ENCODE data around the gene MICOS13. TPM values are rescaled to one million over a fixed set of nuclear protein-coding genes. Genes with fewer than 3 reads are reported as not detected.

MICOS13 gene
- polyA plus RNA-seq, 1 donor from 2014 or later: 46.0 TPM

DNA sequence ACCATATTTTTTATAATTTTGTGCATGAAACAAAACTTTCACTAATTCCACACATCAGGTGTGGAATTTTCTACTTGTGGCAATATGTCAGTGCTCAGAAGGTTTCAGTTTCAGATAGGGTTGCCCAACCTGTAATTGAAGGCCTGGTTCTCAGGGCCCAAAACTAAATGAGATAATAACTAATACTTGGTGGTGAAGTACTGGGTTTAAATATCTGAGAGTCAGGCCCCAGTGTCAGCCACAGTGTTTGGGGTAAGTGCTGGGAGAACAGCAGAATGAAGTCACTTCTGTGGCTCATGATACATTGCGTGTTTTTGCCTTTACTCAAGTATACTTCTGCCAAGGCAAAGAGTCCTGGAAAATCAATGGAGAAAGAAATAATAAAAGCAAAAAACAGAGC is 51.9 kb downstream of the MICOS13 start:
- H3K79me2 ChIP-seq (replicated peaks; ENCODE audit: insufficient read depth, low read length): peaks cover 93% of the 10 kb centered on the region
- no peak overlapping the region for H3K27ac ChIP-seq (ENCODE audit: low read length)
- TF ChIP-seq EP300 (conservative IDR thresholded peaks at IDR 0.05; ENCODE audit: poor library complexity, severe bottlenecking) (no peak), EZH2 (IDR thresholded peaks at IDR 0.05; ENCODE audit: borderline replicate concordance, insufficient read depth, low read length, poor library complexity, severe bottlenecking) (no peak), MXI1 (conservative IDR thresholded peaks at IDR 0.05; ENCODE audit: poor library complexity, severe bottlenecking) (no peak)
- no peak overlapping the region for H3K4me3 ChIP-seq (ENCODE audit: low read length)
- no peak overlapping the region for H3K4me2 ChIP-seq (ENCODE audit: low read length)
- peaks cover 2% of the 10 kb centered on the region for H3F3A ChIP-seq (ENCODE audit: insufficient read depth, low read length, poor library complexity, severe bottlenecking)
- H3K9me3 ChIP-seq (ENCODE audit: low read length): no peaks in the 10 kb centered on the region
- H3K27me3 ChIP-seq (ENCODE audit: insufficient read depth, low read depth, low read length): no peaks in the 10 kb centered on the region
- no peak overlapping the region for H2AFZ ChIP-seq (ENCODE audit: low read depth, low read length)
- H3K9me2 ChIP-seq (ENCODE audit: insufficient read depth, low read length): no peaks in the 10 kb centered on the region
- H3K9ac ChIP-seq (ENCODE audit: low read length): no peak overlapping the region
- H4K20me1 ChIP-seq (ENCODE audit: insufficient read depth): peaks cover 17% of the 10 kb centered on the region
- H3K36me3 ChIP-seq (ENCODE audit: insufficient read depth, low read length): no peaks in the 10 kb centered on the region

Other genes with a start within 250 kb of the MICOS13 start
- not detected in 2 replicates for gene ZNRF4, start 225.1 kb downstream of the MICOS13 start, polyA plus RNA-seq
- gene TINCR, start 112.6 kb downstream of the MICOS13 start, polyA plus RNA-seq: 0.50 and 2.0 TPM in 2 replicates
- 38.8 and 40.1 TPM in 2 replicates for gene SAFB2, start 57.7 kb downstream of the MICOS13 start, polyA plus RNA-seq
- gene SAFB, start 57.4 kb downstream of the MICOS13 start, polyA plus RNA-seq: 67.3 and 89.8 TPM in 2 replicates
- 170 and 223 TPM in 2 replicates for gene HSD11B1L, start 511 bp upstream of the MICOS13 start, polyA plus RNA-seq
- gene RPL36, start 9.8 kb upstream of the MICOS13 start, polyA plus RNA-seq: 358 and 452 TPM in 2 replicates
- 43.1 and 46.2 TPM in 2 replicates for gene LONP1, start 39.6 kb upstream of the MICOS13 start, polyA plus RNA-seq
- gene CATSPERD, start 40.1 kb upstream of the MICOS13 start, polyA plus RNA-seq: not detected in 2 replicates
- gene PRR22, start 104.2 kb upstream of the MICOS13 start, polyA plus RNA-seq: 0.97 and 1.0 TPM in 2 replicates
- gene DUS3L, start 110.6 kb upstream of the MICOS13 start, polyA plus RNA-seq: 34.2 and 42.1 TPM in 2 replicates
- gene NRTN, start 124.6 kb upstream of the MICOS13 start, polyA plus RNA-seq: 0.62 TPM in 1 of 2 replicates, not detected in the other
- gene FUT6, start 159.2 kb upstream of the MICOS13 start, polyA plus RNA-seq: not detected in 2 replicates
- 0.64 and 0.82 TPM in 2 replicates for gene FUT3, start 170.9 kb upstream of the MICOS13 start, polyA plus RNA-seq
- gene FUT5, start 190.0 kb upstream of the MICOS13 start, polyA plus RNA-seq: not detected in 2 replicates
- gene NDUFA11, start 223.3 kb upstream of the MICOS13 start, polyA plus RNA-seq: 529 and 594 TPM in 2 replicates
- 6.0 and 9.1 TPM in 2 replicates for gene VMAC, start 224.4 kb upstream of the MICOS13 start, polyA plus RNA-seq
- gene CAPS, start 233.7 kb upstream of the MICOS13 start, polyA plus RNA-seq: 7.5 and 10.5 TPM in 2 replicates